ENCODE data around the gene SDF2L1.

SDF2L1 gene

DNA sequence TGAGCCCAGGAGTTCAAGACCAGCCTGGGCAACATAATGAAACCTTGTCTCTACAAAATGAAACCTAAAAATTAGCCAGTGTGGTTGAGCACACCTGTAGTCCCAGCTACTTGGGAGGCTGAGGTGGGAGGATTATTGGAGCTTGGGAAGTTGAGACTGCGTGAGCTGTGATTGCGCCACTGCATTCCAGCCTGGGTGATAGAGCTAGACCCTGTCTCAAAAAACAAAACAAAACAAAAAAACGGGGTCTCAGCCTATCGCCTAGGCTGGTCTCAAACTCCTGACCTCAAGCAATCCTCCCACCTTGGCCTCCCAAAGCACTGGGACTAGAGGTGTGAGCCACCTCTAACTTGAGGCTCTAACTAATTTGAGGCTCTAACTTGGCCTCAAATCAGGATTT is 37.3 kb downstream of the SDF2L1 start:
- Histone ChIP-seq H3K36me3 (peaks cover 68% of the 10 kb centered on the region), H3K27me3 (no peaks in the 10 kb centered on the region), H3K9me3 (no peaks in the 10 kb centered on the region), H3K27ac (no peak overlapping the region), H3K4me1 (ENCODE audit: control insufficient read depth in 1 of 2, insufficient read depth in 1 of 2, low read depth in 1 of 2, low read length in 1 of 2) (no peaks in the 10 kb centered on the region), H3K4me3 (ENCODE audit: low read depth in 1 of 2, low read length in 1 of 2) (no peak overlapping the region)
- no peak for TF ChIP-seq CTCF (IDR thresholded peaks at IDR 0.05)

- no peak for TF ChIP-seq CTCF (IDR thresholded peaks at IDR 0.05)
- H3K4me3 ChIP-seq (ENCODE audit: low read depth in 1 of 2, low read length in 1 of 2): no peak overlapping the region
Observed at GRCh38 chr22:21680830-21681565, 38.9 kb downstream of the SDF2L1 start.

GRCh38 chr22:21681566-21682370 is 39.7 kb downstream of the SDF2L1 start:
- Histone ChIP-seq H3K4me3 (ENCODE audit: low read depth in 1 of 2, low read length in 1 of 2) (no peak overlapping the region), H3K9me3 (no peaks in the 10 kb centered on the region), H3K4me1 (ENCODE audit: control insufficient read depth in 1 of 2, insufficient read depth in 1 of 2, low read depth in 1 of 2, low read length in 1 of 2) (no peaks in the 10 kb centered on the region), H3K27me3 (no peaks in the 10 kb centered on the region), H3K27ac (no peak overlapping the region), H3K36me3 (peaks cover 72% of the 10 kb centered on the region)
- TF ChIP-seq CTCF (IDR thresholded peaks at IDR 0.05): no peak

More at GRCh38 chr22:21680830-21681565, 38.9 kb downstream of the SDF2L1 start:
- peaks cover 68% of the 10 kb centered on the region for H3K36me3 ChIP-seq
- H3K4me1 ChIP-seq (ENCODE audit: control insufficient read depth in 1 of 2, insufficient read depth in 1 of 2, low read depth in 1 of 2, low read length in 1 of 2): no peaks in the 10 kb centered on the region
- H3K27me3 ChIP-seq: no peaks in the 10 kb centered on the region
- no peak overlapping the region for H3K27ac ChIP-seq
- H3K9me3 ChIP-seq: no peaks in the 10 kb centered on the region

DNA sequence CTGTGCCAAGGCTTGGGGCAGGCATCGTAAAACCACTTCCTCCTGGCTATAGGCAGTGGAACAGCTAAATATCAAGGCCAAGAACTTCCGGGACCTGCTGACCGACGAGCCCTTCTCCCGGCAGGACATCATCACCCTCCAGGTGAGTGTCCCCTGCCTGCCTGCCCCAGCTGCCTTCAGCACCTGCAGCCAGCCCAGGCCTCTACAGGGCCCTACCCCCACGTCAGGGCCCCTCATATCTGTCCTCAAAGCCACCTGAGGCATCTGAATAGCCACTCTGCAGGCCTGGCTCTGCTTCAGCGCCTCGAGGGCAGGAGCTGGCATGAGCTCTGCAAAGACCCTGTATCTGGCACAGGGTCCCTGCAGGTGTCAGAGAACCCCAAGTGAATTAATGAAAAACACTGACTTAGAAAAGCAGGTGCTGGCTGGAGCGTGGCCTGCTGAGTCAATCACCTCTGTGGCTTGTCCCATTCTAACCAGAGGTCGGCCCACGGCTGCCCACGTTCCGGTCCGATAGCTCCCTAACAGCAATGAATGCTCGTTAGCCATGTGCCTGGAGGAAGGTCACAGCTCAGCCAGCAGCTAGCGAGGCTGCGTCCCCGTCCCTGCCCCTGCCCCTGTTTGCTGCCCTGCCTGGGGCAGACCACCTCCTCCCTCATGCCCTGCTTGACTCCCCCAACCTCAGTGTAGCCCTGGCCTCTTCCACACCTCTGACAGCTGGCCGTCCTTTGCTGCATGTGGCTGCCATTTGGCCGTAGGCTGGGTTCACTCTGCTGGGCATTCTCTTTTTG is 40.5 kb downstream of the SDF2L1 start:
- Histone ChIP-seq H3K9me3 (no peaks in the 10 kb centered on the region), H3K36me3 (peaks cover 75% of the 10 kb centered on the region), H3K27ac (no peak overlapping the region), H3K27me3 (no peaks in the 10 kb centered on the region), H3K4me1 (ENCODE audit: control insufficient read depth in 1 of 2, insufficient read depth in 1 of 2, low read depth in 1 of 2, low read length in 1 of 2) (no peaks in the 10 kb centered on the region), H3K4me3 (ENCODE audit: low read depth in 1 of 2, low read length in 1 of 2) (no peak overlapping the region)
- TF ChIP-seq CTCF (IDR thresholded peaks at IDR 0.05): no peak

GRCh38 chr22:21683401-21683811 is 41.3 kb downstream of the SDF2L1 start:
- no peaks in the 10 kb centered on the region for H3K9me3 ChIP-seq
- no peak for TF ChIP-seq CTCF (IDR thresholded peaks at IDR 0.05)
- H3K4me3 ChIP-seq (ENCODE audit: low read depth in 1 of 2, low read length in 1 of 2): no peak overlapping the region
- H3K27me3 ChIP-seq: no peaks in the 10 kb centered on the region
- no peaks in the 10 kb centered on the region for H3K4me1 ChIP-seq (ENCODE audit: control insufficient read depth in 1 of 2, insufficient read depth in 1 of 2, low read depth in 1 of 2, low read length in 1 of 2)
- H3K36me3 ChIP-seq: peaks cover 80% of the 10 kb centered on the region
- no peak overlapping the region for H3K27ac ChIP-seq

All from neutrophil (primary cell).